ENCODE results near the gene PRUNE2.

GRCh38 chr9:76856016-76856415 lies 49.9 kb downstream of the PRUNE2 start:
- TF ChIP-seq CTCF (IDR thresholded peaks at IDR 0.05): no peak
- TF ChIP-seq POLR2AphosphoS5 (IDR thresholded peaks at IDR 0.05): no peak
- no peak for TF ChIP-seq POLR2A (IDR thresholded peaks at IDR 0.05)

Measured in prostate gland (tissue), 2 donors.